OCI-LY1 (cell line): ENCODE measurements around the gene ADGRF1.

Experiments
- H2AFZ ChIP-seq: fragments of 200-600 bp; sonication (generic), shearing (Covaris generic); 2 replicates; pipeline ENCODE4 v1.6.0; 2014; ENCODE audit warnings: antibody characterized with exemption, mild to moderate bottlenecking, low read length
- H3F3A ChIP-seq: fragments of 200-600 bp; sonication (generic), shearing (Covaris generic); 2 replicates; pipeline ENCODE4 v1.6.0; 2014; ENCODE audit warnings: mild to moderate bottlenecking, antibody characterized with exemption, low read length, moderate library complexity; ENCODE audit not compliant: insufficient read depth
- H3K27ac ChIP-seq: fragments of 200-600 bp; sonication (generic); 2 replicates; pipeline ENCODE4 v1.5.1; 2014; ENCODE audit warnings: low read length, mixed run types, mild to moderate bottlenecking, low read depth; ENCODE audit not compliant: poor library complexity, severe bottlenecking
- H3K27me3 ChIP-seq: fragments of 200-600 bp; sonication (generic); 2 replicates; pipeline ENCODE4 v1.6.0; 2014; ENCODE audit warnings: antibody characterized with exemption, mild to moderate bottlenecking, low read length, moderate library complexity; ENCODE audit not compliant: insufficient read depth
- H3K36me3 ChIP-seq: fragments of 200-600 bp; sonication (generic); 2 replicates; pipeline ENCODE4 v1.6.1; 2014; ENCODE audit warnings: mild to moderate bottlenecking, antibody characterized with exemption, low read length, moderate library complexity, mixed read lengths; ENCODE audit not compliant: insufficient read depth
- H3K4me1 ChIP-seq: fragments of 200-600 bp; sonication (generic); 2 replicates; pipeline ENCODE4 v1.5.1; 2014; ENCODE audit warnings: mild to moderate bottlenecking, low read length, moderate library complexity; ENCODE audit not compliant: insufficient read depth, severe bottlenecking
- H3K4me2 ChIP-seq: fragments of 200-600 bp; sonication (generic), shearing (Covaris generic); 2 replicates; pipeline ENCODE4 v1.6.1; 2014; ENCODE audit warnings: low read length
- H3K4me3 ChIP-seq: fragments of 200-600 bp; sonication (generic); 2 replicates; pipeline ENCODE4 v1.5.1; 2014; ENCODE audit warnings: low read length, low read depth, mild to moderate bottlenecking, mixed read lengths; ENCODE audit not compliant: poor library complexity, severe bottlenecking
- H3K79me2 ChIP-seq: fragments of 200-600 bp; shearing (Covaris generic); 2 replicates; pipeline ENCODE4 v1.6.1; 2016; ENCODE audit warnings: mixed run types, low read length, mixed read lengths; ENCODE audit not compliant: insufficient read depth
- H3K9ac ChIP-seq: fragments of 200-600 bp; sonication (generic), shearing (Covaris generic); 2 replicates; pipeline ENCODE4 v1.6.1; 2014; ENCODE audit warnings: mild to moderate bottlenecking, low read length, mixed read lengths
- H3K9me2 ChIP-seq: fragments of 200-600 bp; sonication (generic), shearing (Covaris generic); 2 replicates; pipeline ENCODE4 v1.6.1; 2014; ENCODE audit warnings: low read depth, mild to moderate bottlenecking, low read length, mixed read lengths
- H3K9me3 ChIP-seq: fragments of 200-600 bp; shearing (Covaris generic); 2 replicates; pipeline ENCODE4 v1.6.1; 2014; ENCODE audit warnings: low read length, mixed read lengths
- H4K20me1 ChIP-seq: fragments of 200-600 bp; sonication (generic), shearing (Covaris generic); 2 replicates; pipeline ENCODE4 v1.6.0; 2016; ENCODE audit warnings: mild to moderate bottlenecking, low read length; ENCODE audit not compliant: insufficient read depth
- CTCF ChIP-seq: fragments of 200-600 bp; sonication (generic), shearing (Covaris generic); IDR thresholded peaks from 2 replicates; pipeline ENCODE4 v1.5.1; 2017; ENCODE audit warnings: mild to moderate bottlenecking, antibody characterized with exemption, low read length, moderate library complexity, mixed read lengths
- EZH2 ChIP-seq: fragments of 200-600 bp; sonication (generic), shearing (Covaris generic); IDR thresholded peaks from 2 replicates; pipeline ENCODE4 v1.8.0; 2017; ENCODE audit warnings: borderline replicate concordance, mixed run types, mild to moderate bottlenecking, antibody characterized with exemption, low read length, moderate library complexity, mixed read lengths

ADGRF1 gene

GRCh38 chr6:46974786-46975185 is 67.3 kb downstream of the ADGRF1 start:
- no peaks in the 10 kb centered on the region for H4K20me1 ChIP-seq

GRCh38 chr6:46973029-46973428 is 69.1 kb downstream of the ADGRF1 start:
- Histone ChIP-seq H3F3A (no peaks in the 10 kb centered on the region), H3K36me3 (no peaks in the 10 kb centered on the region), H3K4me1 (no peaks in the 10 kb centered on the region), H3K9me2 (no peaks in the 10 kb centered on the region), H3K4me2 (no peak overlapping the region), H3K4me3 (no peak overlapping the region), H3K79me2 (no peaks in the 10 kb centered on the region), H2AFZ (no peak overlapping the region), H3K9me3 (no peaks in the 10 kb centered on the region), H4K20me1 (no peaks in the 10 kb centered on the region), H3K27ac (no peak overlapping the region), H3K9ac (no peak overlapping the region), H3K27me3 (no peaks in the 10 kb centered on the region)
- TF ChIP-seq CTCF (no peak), EZH2 (no peak)

More at GRCh38 chr6:46974786-46975185, 67.3 kb downstream of the ADGRF1 start:
- H3K9ac ChIP-seq = no peak overlapping the region
- no peak overlapping the region for H3K4me2 ChIP-seq
- no peaks in the 10 kb centered on the region for H3K79me2 ChIP-seq
- H3K4me1 ChIP-seq = no peaks in the 10 kb centered on the region
- H3K27me3 ChIP-seq = no peaks in the 10 kb centered on the region
- no peak overlapping the region for H3K4me3 ChIP-seq
- no peaks in the 10 kb centered on the region for H3K36me3 ChIP-seq
- TF ChIP-seq EZH2 (no peak), CTCF (no peak)
- H3K27ac ChIP-seq = no peak overlapping the region
- H3K9me3 ChIP-seq = no peaks in the 10 kb centered on the region
- no peaks in the 10 kb centered on the region for H3K9me2 ChIP-seq
- H3F3A ChIP-seq = no peaks in the 10 kb centered on the region
- H2AFZ ChIP-seq = no peak overlapping the region

- Histone ChIP-seq H3K4me3 (no peak overlapping the region), H3K27ac (no peak overlapping the region), H3K9me3 (no peaks in the 10 kb centered on the region), H3K79me2 (no peaks in the 10 kb centered on the region), H3K9me2 (no peaks in the 10 kb centered on the region), H3K9ac (no peak overlapping the region), H3K4me1 (no peaks in the 10 kb centered on the region), H3K27me3 (no peaks in the 10 kb centered on the region), H3K4me2 (no peak overlapping the region), H2AFZ (no peak overlapping the region), H3K36me3 (no peaks in the 10 kb centered on the region), H3F3A (no peaks in the 10 kb centered on the region), H4K20me1 (no peaks in the 10 kb centered on the region)
- no peak for TF ChIP-seq EZH2
- TF ChIP-seq CTCF = no peak
These were observed 69.6 kb downstream of the ADGRF1 start for GRCh38 chr6:46972531-46972930.
